AG04449 (cell line): ENCODE results near the gene RASSF8.

ENCODE experiments used
- CTCF ChIA-PET: fragments of 350-600 bp; formaldehyde crosslinking; extraction: SDS; loops from one replicate; lab custom pipeline; 2021; ENCODE audit warnings: antibody characterized with exemption; lab: Yijun Ruan, JAX
- POLR2A ChIA-PET: fragments of 400-600, 350-600 bp; formaldehyde crosslinking; extraction: SDS; loops from one replicate; lab custom pipeline; 2020; ENCODE audit warnings: antibody characterized with exemption, inconsistent platforms; lab: Yijun Ruan, JAX
- DNase-seq: peaks from one replicate; pipeline ENCODE4 v3.0.0-alpha.2; 2010; ENCODE audit warnings: low read depth, low spot score
- H3K4me3 ChIP-seq: 2 replicates; pipeline ENCODE4 v1.5.1; 2011; ENCODE audit warnings: low read depth, mild to moderate bottlenecking, control low read depth, low read length
- TF ChIP-seq, protein P1 (sequence below): IDR thresholded peaks from one replicate; pipeline ENCODE4 v1.5.1; 2011; ENCODE audit warnings: mild to moderate bottlenecking, moderate library complexity, low read length, control low read depth, inconsistent platforms; ENCODE audit not compliant: insufficient read depth; ENCODE audit errors: missing control alignments

RASSF8 gene

DNA sequence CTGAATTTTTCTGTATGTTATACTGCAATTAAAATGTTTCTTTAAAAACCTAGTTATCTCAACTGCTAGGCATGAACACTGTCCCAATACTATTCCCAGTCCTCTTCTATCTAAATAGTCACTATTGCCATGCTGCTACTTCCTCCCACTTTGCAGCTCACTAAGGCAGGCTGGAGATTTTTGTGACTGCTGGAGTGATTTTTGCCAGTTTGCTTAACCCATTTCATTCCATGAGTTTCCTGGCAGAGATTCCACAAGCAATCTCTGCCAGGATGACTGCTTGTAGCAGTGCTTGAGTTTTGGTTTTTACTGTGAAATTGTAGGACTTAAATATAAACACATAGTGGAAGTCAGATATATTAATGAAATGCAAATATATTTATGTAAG is 85.5 kb downstream of the RASSF8 start:
- no peak for DNase-seq
- POLR2A ChIA-PET = interaction anchor here (1.1 kb wide), 1 partner anchor 12 kb away, joined by 3 read pairs; no protein-coding TSS in a partner anchor
- CTCF ChIA-PET = interaction anchor here (1.0 to 1.2 kb wide), 2 partner anchors 9 to 276 kb away, joined by 3 to 5 read pairs; no protein-coding TSS in a partner anchor
- no peak overlapping the region for H3K4me3 ChIP-seq
- TF ChIP-seq, protein P1, sequence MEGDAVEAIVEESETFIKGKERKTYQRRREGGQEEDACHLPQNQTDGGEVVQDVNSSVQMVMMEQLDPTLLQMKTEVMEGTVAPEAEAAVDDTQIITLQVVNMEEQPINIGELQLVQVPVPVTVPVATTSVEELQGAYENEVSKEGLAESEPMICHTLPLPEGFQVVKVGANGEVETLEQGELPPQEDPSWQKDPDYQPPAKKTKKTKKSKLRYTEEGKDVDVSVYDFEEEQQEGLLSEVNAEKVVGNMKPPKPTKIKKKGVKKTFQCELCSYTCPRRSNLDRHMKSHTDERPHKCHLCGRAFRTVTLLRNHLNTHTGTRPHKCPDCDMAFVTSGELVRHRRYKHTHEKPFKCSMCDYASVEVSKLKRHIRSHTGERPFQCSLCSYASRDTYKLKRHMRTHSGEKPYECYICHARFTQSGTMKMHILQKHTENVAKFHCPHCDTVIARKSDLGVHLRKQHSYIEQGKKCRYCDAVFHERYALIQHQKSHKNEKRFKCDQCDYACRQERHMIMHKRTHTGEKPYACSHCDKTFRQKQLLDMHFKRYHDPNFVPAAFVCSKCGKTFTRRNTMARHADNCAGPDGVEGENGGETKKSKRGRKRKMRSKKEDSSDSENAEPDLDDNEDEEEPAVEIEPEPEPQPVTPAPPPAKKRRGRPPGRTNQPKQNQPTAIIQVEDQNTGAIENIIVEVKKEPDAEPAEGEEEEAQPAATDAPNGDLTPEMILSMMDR = no peak

DNA sequence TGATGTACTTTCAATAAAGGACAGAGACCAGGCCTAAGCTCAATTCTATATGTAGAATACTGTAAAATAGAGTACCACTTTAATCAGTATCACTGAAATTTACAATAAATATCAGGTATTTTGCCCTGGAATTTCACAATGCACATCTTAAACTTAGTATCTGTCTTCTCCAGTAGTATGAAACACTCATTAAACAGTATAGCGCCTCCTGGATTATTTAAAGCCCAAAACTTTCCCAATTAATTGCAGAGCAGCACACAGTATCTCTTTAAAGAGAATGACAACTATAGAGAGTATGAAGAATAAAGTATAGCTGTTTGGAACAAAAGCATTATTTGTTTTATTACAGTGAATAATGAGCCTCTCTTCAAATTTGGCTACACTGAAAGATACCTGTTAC is 86.1 kb downstream of the RASSF8 start:
- TF ChIP-seq, protein P1 = no peak
- no peak overlapping the region for H3K4me3 ChIP-seq
- POLR2A ChIA-PET = interaction anchor here (1.1 kb wide), 1 partner anchor 11 kb away, joined by 3 read pairs; no protein-coding TSS in a partner anchor
- CTCF ChIA-PET = interaction anchor here (1.0 to 1.2 kb wide), 2 partner anchors 9 to 277 kb away, joined by 3 to 5 read pairs; no protein-coding TSS in a partner anchor
- DNase-seq = no peak

DNA sequence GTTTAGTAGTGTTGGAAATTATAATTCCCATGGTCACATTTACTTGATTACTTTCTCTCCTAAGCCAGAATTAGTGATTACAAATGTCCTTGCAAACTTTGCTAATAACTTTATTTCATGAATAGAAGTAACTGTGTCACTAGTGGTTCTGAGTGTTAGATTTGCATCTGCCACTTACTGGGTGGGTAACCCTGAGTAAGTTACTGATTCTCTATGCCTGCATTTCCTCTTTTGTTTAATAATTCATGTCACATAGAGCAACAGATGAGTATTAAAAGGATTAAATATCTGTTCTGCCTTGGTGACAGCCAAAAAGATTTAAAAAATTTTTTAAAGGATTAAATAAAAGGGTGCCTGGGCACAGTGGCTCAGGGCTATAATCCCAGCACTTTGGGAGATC is 87.7 kb downstream of the RASSF8 start:
- CTCF ChIA-PET = no interaction called here
- TF ChIP-seq, protein P1 = no peak
- POLR2A ChIA-PET = no interaction called here
- no peak overlapping the region for H3K4me3 ChIP-seq
- DNase-seq = no peak

DNA sequence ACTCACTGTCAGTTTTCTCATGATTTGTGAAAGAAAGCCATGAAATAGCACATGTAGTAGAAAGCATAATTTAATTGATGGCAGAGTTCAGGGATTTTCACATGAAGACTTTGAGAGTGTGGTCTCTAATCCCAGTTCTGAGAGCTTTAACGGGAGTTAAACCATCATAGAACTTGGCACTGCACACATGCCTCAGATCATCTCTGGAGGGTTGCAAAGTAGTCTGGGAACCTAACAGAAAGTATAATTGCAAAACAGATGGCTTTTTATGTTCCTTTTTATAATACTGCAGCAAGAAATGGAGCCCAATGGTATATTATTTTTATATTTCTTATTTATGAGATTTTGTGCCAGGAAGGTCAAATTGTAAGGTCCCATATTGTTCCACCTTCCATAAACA is 88.4 kb downstream of the RASSF8 start:
- TF ChIP-seq, protein P1 = no peak
- no peak for DNase-seq
- no peak overlapping the region for H3K4me3 ChIP-seq
- ChIA-PET CTCF (no interaction called here), POLR2A (no interaction called here)

DNA sequence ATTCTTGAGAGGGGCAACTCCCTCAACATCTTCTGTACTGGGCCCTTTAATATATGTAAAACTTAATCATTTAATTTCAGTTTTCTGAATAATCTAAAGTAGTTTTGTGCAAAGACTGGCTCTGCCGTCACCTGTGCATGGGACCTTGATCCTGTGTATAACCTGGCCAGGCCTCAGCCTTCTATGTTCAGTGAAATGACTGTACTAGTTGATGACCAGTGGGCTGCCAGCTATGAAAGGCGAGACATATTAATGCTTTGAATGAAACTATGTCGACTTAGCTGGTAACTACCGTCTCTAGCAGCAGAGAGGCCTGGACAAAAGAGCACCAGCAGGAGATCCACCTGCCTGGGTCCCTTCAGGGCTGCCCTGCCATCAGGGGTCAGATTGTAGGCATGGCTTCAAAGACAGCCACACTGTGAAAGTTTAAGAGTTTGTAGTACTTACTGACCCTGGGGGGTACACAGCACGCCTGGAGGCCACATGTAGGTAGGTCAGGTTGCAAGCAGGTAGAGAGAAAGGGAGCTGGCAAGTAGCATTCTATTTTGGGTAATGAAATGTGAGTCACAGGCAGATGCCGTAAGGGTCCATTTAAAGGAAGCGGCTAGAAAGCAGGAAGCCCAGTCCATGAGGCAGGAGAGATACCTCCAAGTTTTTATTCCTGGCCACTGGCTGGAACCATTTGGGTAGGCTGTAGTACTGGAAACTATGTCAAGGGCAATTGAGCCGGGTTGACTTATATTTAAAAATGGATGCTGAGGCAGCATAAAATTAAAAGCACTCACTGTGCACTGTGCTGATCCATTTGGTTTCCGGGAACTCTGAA is 89.1 kb downstream of the RASSF8 start:
- no peak for DNase-seq
- TF ChIP-seq, protein P1 = no peak
- ChIA-PET CTCF (interaction anchor here (0.9 kb wide), 1 partner anchor 11 kb away, joined by 4 read pairs; no protein-coding TSS in a partner anchor), POLR2A (no interaction called here)
- no peak overlapping the region for H3K4me3 ChIP-seq

DNA sequence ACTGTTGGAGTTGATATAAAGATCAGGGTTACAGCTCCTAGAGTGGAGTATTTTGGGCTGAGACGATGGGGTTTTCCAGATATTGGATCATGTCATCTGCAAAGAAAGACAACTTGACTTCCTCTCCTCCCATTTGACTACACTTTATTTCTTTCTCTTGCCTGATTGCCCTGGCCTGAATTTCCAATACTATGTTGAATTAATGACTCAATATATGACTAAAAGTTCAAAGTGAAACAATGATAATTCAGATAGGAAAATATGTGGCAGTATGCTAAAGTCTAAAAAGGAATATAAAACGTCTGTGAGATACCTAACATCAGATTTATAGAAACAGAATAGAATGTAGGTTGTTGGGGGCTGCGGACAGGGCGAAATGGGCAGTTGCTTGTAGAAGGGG is 94.2 kb downstream of the RASSF8 start:
- CTCF ChIA-PET = no interaction called here
- POLR2A ChIA-PET = no interaction called here
- no peak for DNase-seq
- TF ChIP-seq, protein P1 = no peak
- H3K4me3 ChIP-seq = no peak overlapping the region
